PC-3 (cell line): Measurements from ENCODE around the gene PFKFB3. TPM values are rescaled to one million over a fixed set of nuclear protein-coding genes. Genes with fewer than 3 reads are reported as not detected.

Experiments
- ATAC-seq: fragments of 200-7000 bp; cut with Tn5 transposase; 2 replicates; pipeline ENCODE4 v1.9.1; 2020; ENCODE audit warnings: mild to moderate bottlenecking, moderate library complexity
- BruUV-seq: library from RNA; stranded (reverse); fragments of 400-500 nt; replicated peaks from 2 replicates; lab custom pipeline; 2021; lab: Mats Ljungman, UMichigan
- CTCF ChIA-PET: fragments of 300-600 bp; sonication (Branson Sonifier 250); formaldehyde crosslinking; loops from one replicate; lab custom pipeline; 2022; ENCODE audit warnings: antibody characterized with exemption; lab: Charles Lee
- POLR2A ChIA-PET: fragments of 300-600 bp; sonication (Branson Sonifier 250); formaldehyde crosslinking; loops from one replicate; lab custom pipeline; 2022; ENCODE audit warnings: antibody characterized with exemption; ENCODE audit not compliant: unreplicated experiment; lab: Charles Lee
- DNase-seq: peaks from one replicate; pipeline ENCODE4 v3.0.0-alpha.2; 2015
- H2AFZ ChIP-seq: fragments of 300-600 bp; sonication (generic); 2 replicates; pipeline ENCODE4 v1.6.0; 2016; ENCODE audit warnings: antibody characterized with exemption, low read length
- H3F3A ChIP-seq: fragments of 300-600 bp; sonication (generic); one replicate; pipeline ENCODE4 v1.6.0; 2017; ENCODE audit warnings: antibody characterized with exemption, low read length, control low read depth, mild to moderate bottlenecking; ENCODE audit not compliant: unreplicated experiment
- H3K27ac ChIP-seq: fragments of 300-600 bp; sonication (generic); 2 replicates; pipeline ENCODE4 v1.5.1; 2016; ENCODE audit warnings: mild to moderate bottlenecking, low read length
- H3K27me3 ChIP-seq: fragments of 300-600 bp; sonication (generic); 2 replicates; pipeline ENCODE4 v1.6.1; 2016; ENCODE audit warnings: low read length, mixed read lengths
- H3K36me3 ChIP-seq: fragments of 300-600 bp; sonication (generic); 2 replicates; pipeline ENCODE4 v1.6.1; 2016; ENCODE audit warnings: low read depth, mixed run types, low read length, mixed read lengths
- H3K4me1 ChIP-seq: fragments of 300-600 bp; sonication (generic); 2 replicates; pipeline ENCODE4 v1.5.1; 2016; ENCODE audit warnings: low read length; ENCODE audit not compliant: insufficient read depth
- H3K4me2 ChIP-seq: fragments of 300-600 bp; sonication (generic); 2 replicates; pipeline ENCODE4 v1.6.0; 2016; ENCODE audit warnings: low read length
- H3K4me3 ChIP-seq: fragments of 300-600 bp; sonication (generic); 2 replicates; pipeline ENCODE4 v1.5.1; 2016; ENCODE audit warnings: mild to moderate bottlenecking, low read length, mixed read lengths
- H3K79me2 ChIP-seq: fragments of 300-600 bp; sonication (generic); 2 replicates; pipeline ENCODE4 v1.6.1; 2017; ENCODE audit warnings: low read length, mixed read lengths
- H3K9ac ChIP-seq: fragments of 300-600 bp; sonication (generic); 2 replicates; pipeline ENCODE4 v1.6.0; 2016; ENCODE audit warnings: mild to moderate bottlenecking, low read length
- H3K9me2 ChIP-seq: fragments of 300-600 bp; sonication (generic); replicated peaks from 2 replicates; pipeline ENCODE4 v1.6.1; 2016; ENCODE audit warnings: mixed run types, low read length, mixed read lengths
- H3K9me3 ChIP-seq: fragments of 300-600 bp; sonication (generic); 2 replicates; pipeline ENCODE4 v1.6.1; 2016; ENCODE audit warnings: low read length, mixed read lengths
- H4K20me1 ChIP-seq: fragments of 300-600 bp; sonication (generic); 2 replicates; pipeline ENCODE4 v1.6.1; 2016; ENCODE audit warnings: low read length, mixed read lengths
- CTCF ChIP-seq: fragments of 300-600 bp; sonication (generic); conservative IDR thresholded peaks from 2 replicates; pipeline ENCODE4 v1.5.1; 2017; ENCODE audit warnings: antibody characterized with exemption, low read depth, mild to moderate bottlenecking, low read length
- EZH2 ChIP-seq: fragments of 300-600 bp; sonication (generic); IDR thresholded peaks from one replicate; pipeline ENCODE4 v1.6.1; 2017; ENCODE audit warnings: antibody characterized with exemption, mild to moderate bottlenecking, low read length; ENCODE audit not compliant: unreplicated experiment
- EZH2phosphoT487 ChIP-seq: fragments of 300-600 bp; sonication (generic); IDR thresholded peaks from 2 replicates; pipeline ENCODE4 v1.6.1; 2018; ENCODE audit warnings: mild to moderate bottlenecking, antibody characterized with exemption, low read length, borderline replicate concordance
- intact Hi-C: fragments of 100-400 bp; cut with micrococcal nuclease; formaldehyde crosslinking; loops from 2 replicates; pipeline ENCODE4 v1.9.0; 2023
- total RNA-seq: library from RNA; depleted of rRNA; stranded (reverse); fragments of >200 nt; gene quantifications from 2 replicates; pipeline ENCODE4 v1.2.3, GENCODE V29; 2014

The PFKFB3 gene
- total RNA-seq, 1 experiment from 2014 or later = 19.5 TPM

- H3K9me3 ChIP-seq = no peaks in the 10 kb centered on the region
- H3K79me2 ChIP-seq = peaks cover 20% of the 10 kb centered on the region
- H3K4me2 ChIP-seq = peak overlapping the region; percentile 87; the same call in 1 of the 2 replicates
- TF ChIP-seq EZH2 (no peak), CTCF (no peak), EZH2phosphoT487 (no peak)
- peaks cover 8% of the 10 kb centered on the region for H4K20me1 ChIP-seq
- POLR2A ChIA-PET = no interaction called here
- no peak overlapping the region for H3K4me3 ChIP-seq
- no peak overlapping the region for H3K27ac ChIP-seq
- intact Hi-C loops = loop anchor here (5.0 kb wide), 2 partner anchors 58 to 77 kb away; no protein-coding TSS in a partner anchor
- DNase-seq (no peak), ATAC-seq (no peak)
- CTCF ChIA-PET = interaction anchor here (1.1 kb wide), 1 partner anchor 90 kb away, joined by 4 read pairs; no protein-coding TSS in a partner anchor
- no peak overlapping the region for H3K9ac ChIP-seq
- H3F3A ChIP-seq = no peaks in the 10 kb centered on the region
- H3K4me1 ChIP-seq = peaks cover 19% of the 10 kb centered on the region
- BruUV-seq = no TSS peak
- no peak overlapping the region for H2AFZ ChIP-seq
- no peaks in the 10 kb centered on the region for H3K27me3 ChIP-seq
- no peaks in the 10 kb centered on the region for H3K9me2 ChIP-seq
- no peaks in the 10 kb centered on the region for H3K36me3 ChIP-seq
Measured at GRCh38 chr10:6200440-6200733, 2.3 kb upstream of the PFKFB3 start.

- TF ChIP-seq EZH2 (no peak), CTCF (no peak), EZH2phosphoT487 (no peak)
- Histone ChIP-seq H3K9ac (no peak overlapping the region), H3F3A (no peaks in the 10 kb centered on the region), H3K4me2 (peak overlapping the region; percentile 87), H2AFZ (peak overlapping the region; percentile 48; the same call in 1 of the 2 replicates), H4K20me1 (peaks cover 8% of the 10 kb centered on the region), H3K4me1 (peaks cover 19% of the 10 kb centered on the region), H3K27ac (no peak overlapping the region), H3K9me2 (no peaks in the 10 kb centered on the region), H3K4me3 (peak overlapping the region; percentile 65), H3K27me3 (no peaks in the 10 kb centered on the region), H3K9me3 (no peaks in the 10 kb centered on the region), H3K36me3 (no peaks in the 10 kb centered on the region), H3K79me2 (peaks cover 22% of the 10 kb centered on the region)
- CTCF ChIA-PET = interaction anchor here (0.5 to 1.1 kb wide), 3 partner anchors 91 to 1210 kb away, joined by 4 to 6 read pairs (median 4); partner anchors contain the start of gene SFMBT2
- ATAC-seq (no peak), DNase-seq (peak; percentile 30)
- intact Hi-C loops = loop anchor here (1.0 to 5.0 kb wide), 3 partner anchors 59 to 91 kb away; no protein-coding TSS in a partner anchor
- POLR2A ChIA-PET = no interaction called here
- BruUV-seq = no TSS peak
Measured at GRCh38 chr10:6200734-6201515, 1.8 kb upstream of the PFKFB3 start.
